OCI-M2 (cell line): Measurements from ENCODE around the gene CAMK2A.

Experiments used
- DNase-seq: peaks from one replicate; lab custom pipeline; 2025; ENCODE audit not compliant: unreplicated experiment; lab: John Stamatoyannopoulos, UW

Gene CAMK2A

DNA sequence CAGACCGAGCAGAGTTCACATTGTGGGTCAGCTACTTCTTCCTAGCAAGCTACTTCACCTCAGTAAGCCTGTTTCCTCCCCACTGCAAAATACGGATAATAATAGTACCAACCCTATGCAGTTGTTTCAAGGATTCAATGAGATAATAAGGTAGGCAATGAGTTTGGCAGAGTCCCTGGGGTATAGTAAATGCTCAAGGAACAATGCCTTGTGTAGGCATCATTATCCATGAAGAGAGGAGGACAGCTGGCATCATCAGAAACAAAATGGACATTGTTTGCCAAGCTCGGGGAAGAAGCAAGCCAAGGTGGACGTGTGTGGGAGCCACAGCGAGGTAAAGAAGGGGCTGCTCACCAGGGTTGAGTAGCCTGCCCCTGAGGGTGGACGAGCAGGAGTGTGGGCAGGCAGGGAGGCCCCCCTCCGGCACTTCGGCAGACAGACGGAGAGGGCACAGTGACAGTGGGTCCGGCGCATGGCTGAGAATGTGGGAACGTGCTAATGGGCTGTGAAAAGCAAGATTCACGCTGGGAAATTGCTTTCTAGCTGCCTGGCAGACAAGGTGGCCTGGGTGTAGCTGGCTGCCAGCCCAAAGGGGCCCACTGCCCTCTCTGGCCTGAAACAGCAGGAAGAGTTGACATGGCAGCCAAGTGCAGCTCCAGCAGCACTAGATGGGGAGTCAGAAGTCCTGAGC lies 10.1 kb downstream of the CAMK2A start:
- no peak for DNase-seq

DNA sequence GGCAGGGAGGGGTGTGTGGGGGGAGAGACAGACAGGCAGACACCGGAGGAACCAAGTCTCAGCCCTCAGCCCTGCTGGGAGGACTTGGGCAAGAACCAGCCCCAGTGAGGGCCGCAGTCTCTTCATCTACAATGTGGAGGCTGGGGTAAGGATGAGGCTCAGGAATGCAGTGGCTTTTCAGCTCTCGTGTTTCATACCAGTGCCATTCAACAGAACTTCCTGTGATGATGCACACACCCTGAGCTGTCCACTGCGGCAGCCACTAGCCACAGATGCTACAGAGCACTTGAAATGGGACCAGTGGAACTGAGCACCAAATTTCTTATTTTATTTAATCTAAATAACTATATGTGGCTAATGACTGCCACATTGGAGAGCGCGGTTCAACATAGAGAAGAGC lies 10.7 kb downstream of the CAMK2A start:
- DNase-seq = no peak

DNA sequence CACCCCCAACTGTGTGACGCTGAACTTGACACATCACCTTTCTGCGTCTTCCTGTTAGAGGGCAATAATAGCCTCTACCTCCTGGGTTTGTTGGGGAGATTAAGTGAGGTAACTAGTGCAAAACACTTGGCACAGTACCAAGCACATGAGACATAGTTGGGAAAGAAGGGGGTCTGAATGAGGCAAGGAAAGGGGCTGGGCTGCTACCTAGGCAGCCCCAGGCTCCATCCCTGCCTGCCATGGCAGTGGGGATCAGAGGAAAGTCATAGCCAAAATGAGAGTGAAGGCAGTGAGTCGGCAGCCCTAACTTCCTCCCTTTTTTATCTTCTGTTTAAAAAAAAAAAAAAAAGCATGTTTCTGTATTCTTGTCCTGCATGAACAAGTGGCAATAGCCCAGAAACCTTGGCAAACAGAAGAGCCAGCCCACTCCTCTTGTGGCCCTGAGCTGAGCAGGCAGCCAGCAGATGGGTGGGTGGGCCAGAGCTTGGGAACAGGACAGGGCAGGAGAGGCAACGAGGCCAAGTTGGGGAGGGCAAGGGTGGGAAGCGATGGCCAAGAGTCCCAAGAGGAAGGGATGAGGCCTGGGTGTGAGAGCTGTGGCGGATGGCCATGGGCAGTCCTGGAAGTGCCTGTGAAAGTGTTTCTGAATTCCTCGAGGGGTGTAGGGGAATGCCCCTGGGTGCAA lies 11.4 kb downstream of the CAMK2A start:
- no peak for DNase-seq

DNA sequence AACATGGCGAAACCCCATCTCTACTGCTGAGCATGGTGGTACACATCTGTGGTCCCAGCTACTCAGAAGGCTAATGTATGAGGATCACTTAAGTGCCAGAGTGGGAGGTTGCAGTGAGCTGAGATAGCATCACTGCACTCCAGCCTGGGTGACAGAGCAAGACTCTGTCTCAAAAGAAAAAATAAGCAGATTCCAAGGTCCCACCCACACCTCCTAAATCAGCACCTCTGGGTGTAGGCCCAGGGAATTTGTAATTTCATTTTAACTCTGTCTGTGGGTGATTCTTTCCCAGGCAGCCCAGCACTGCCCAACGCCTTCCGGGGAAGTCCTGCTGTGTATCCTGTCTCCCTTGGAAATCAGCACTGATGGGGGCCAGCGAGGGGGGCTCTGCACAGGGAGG lies 12.5 kb downstream of the CAMK2A start:
- DNase-seq = no peak

DNA sequence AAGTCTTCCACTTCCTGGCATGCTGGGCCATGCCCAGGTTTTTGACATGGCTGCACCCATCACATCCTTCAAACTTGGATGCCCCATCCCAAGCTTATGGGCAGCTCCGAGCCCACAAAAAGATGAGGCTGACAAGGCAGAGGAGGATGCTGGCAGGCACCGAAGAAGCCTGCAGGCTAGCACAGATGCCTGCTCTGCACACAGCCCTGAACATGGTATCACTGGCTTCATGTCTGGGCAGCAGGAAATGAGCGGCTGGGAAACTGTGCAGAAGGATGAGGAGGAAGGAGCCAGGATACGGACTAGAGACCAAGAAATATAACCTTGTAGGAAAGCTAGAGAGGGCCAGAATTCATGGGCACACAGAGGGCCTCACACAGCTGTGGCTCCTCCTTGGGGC lies 14.8 kb downstream of the CAMK2A start:
- no peak for DNase-seq

DNA sequence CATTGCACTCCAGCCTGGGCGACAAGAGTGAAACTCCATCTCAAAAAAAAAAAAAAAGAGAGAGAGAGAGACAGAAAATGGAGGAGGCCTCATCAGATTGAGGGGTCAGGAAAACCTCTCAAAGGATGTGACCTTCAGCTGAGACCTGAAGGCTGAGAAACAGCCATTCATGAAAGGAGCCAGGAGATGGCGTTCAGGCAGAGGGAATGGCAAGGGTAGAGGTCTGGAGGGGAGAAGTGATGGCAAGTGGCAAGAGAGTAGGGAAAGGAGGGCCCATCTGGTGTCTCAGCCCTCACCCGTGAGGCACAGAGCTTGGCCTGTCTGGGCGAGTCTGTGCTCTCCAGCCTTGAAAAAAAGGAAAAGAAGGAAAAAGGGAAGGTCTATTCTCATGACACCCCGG lies 17.0 kb downstream of the CAMK2A start:
- DNase-seq = no peak

DNA sequence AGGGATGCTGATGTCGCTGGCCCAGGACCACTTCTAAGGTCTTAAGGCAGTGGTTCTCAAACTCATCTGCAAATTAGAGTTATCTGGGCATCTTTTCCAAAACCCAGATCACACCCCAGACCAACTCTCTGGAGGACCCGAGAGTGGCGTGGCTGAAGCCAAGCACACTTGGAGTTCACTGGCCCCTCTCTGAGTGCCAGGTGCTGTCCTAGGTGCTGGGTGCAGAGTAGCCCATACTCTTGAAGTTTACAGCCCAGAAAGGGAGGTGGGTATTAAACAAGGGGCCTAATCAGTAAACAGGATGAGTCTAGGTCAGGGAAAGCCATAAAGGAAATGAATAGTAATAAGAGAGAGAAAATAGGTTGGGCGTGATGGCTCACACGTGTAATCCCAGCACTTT lies 17.6 kb downstream of the CAMK2A start:
- DNase-seq = no peak

DNA sequence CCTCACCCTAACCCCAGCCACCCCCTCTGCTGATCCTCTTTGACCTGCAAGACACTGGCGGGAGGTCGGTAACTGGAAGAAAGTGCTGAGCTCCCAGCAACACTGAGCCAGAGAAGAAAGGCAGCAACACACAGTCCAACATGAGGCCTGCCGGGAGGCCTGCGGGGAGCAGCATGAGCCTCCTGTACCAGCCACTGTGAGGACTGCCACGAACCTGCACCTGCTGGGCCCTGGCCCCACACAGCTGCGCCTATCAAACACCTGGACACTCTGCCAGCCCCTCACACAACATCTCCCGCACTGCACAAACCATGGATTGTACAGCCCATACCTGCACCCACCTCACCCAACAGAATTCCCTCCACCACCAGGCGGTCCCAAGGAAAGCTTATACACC lies 18.3 kb downstream of the CAMK2A start:
- DNase-seq = no peak

DNA sequence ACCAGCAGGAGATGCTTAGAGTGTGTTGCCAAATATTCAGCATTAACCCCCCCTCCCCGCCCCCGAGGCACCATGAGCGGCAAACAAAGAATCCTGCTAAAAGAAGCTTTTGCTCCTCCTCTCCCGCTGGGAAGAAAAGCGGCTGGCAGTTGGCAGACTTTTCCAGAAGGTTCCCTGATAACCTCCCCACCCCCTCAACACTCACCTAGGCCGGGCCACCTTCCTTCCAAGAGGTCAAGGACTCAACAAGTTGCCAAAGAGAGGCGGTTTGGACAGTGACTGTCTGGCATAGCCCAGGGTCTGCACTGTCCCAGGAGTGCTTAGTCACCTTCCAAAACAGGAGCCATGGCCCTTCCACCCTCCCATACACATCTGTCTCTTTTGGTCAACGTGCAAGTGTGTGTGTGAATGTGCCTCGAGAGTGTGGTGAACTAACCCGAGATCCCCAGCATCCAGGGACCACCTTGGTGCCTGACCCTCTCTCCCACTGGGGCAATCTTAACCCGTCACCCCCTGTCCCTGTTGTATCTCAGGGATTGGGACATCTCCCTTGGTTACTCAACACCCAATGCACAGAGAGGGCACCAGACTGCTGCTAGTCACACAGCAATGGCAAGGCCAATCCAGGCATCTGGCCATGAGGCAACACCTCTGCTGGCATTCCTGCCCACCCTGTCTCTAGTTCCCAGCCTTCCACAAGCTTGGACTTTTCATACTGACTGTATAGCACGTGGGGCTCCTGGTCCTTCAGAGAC lies 18.9 kb downstream of the CAMK2A start:
- DNase-seq = no peak

DNA sequence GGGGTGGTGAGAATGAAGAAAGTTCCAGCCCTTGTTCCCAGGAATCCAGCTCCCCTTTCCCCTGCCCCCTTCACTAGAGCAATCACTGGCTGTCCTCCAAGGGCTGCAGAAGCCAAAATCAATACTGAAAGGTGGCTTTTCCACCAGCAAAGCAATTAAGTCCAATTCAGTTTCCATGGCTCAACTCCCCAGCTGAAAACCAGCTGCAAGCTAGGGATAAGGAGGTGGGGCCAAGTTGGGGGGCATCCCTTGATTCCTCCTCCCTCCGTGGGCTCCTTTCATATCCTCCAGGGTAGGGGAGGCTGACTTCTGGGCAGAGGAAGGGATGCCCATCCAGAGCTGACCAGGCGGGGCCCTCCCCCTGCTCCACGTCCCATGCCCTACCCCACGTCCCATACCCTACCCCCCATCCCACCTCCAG lies 22.7 kb downstream of the CAMK2A start:
- DNase-seq = no peak

DNA sequence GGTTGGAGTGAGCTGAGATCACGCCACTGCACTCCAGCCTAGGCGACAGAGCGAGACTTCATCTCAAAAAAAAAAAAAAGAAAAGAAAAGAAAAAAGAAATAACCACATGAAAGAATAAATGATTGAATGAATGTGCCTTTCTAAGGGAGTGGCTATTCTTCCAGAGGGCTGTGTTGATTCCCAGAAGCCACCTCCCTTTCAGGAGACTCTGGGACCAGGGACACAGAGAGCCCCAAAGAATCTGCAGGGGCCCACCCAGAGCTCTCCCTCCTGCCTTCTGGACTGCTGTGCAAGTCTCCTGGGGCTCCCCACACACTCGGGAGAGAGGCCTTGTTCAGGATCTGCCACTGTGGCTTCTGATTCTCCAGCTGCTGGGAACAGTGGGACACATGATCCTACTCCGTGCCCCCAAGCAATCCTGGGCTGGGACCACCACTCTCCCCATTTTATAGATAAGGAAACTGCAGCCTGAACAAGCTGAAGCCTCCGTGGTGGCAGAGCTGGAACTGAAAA lies 23.6 kb downstream of the CAMK2A start:
- no peak for DNase-seq

DNA sequence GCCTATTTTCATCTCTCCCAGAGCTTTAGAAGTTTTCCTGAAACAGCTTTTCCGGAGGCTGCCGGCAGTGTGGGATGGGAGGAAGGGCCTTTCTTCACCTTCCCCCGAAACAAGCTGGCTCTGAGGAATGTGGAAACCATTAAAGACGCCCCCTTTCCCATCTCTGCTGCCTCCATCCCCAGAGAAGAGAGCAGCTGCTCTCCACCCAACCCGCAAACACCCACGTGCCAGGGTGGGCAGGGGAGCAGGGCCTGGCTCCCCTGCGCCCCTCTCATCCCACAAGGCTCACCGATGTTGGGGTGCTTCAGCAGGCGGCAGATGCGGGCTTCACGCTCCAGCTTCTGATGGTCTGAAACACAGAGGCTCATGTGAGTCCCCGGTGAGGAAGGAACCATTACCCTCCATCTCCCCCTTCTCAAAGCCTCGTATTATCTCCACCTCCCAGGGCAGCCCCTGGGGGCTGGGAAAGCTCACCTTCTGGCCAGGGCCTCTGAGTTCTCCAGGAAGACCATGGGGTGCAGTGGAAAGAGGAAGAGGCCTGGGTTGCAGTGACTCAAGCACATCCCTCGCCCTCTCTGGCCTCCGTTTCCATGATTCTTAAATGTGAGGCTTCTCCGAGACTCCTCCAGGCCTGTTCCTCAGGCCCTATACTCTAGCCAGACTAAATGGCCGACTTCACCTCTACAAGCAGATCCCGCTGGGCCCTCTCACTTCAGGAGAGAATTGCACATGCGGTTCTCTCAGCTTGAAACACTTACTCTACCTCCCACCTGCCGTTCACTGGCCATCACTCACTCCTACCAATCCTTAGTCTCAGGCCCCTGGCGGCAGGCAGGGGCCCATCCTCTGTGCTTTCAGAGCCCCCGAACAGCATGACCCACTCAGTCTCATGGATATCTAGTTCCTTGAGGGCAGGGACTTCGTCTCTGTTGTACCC lies 24.6 kb downstream of the CAMK2A start:
- no peak for DNase-seq

DNA sequence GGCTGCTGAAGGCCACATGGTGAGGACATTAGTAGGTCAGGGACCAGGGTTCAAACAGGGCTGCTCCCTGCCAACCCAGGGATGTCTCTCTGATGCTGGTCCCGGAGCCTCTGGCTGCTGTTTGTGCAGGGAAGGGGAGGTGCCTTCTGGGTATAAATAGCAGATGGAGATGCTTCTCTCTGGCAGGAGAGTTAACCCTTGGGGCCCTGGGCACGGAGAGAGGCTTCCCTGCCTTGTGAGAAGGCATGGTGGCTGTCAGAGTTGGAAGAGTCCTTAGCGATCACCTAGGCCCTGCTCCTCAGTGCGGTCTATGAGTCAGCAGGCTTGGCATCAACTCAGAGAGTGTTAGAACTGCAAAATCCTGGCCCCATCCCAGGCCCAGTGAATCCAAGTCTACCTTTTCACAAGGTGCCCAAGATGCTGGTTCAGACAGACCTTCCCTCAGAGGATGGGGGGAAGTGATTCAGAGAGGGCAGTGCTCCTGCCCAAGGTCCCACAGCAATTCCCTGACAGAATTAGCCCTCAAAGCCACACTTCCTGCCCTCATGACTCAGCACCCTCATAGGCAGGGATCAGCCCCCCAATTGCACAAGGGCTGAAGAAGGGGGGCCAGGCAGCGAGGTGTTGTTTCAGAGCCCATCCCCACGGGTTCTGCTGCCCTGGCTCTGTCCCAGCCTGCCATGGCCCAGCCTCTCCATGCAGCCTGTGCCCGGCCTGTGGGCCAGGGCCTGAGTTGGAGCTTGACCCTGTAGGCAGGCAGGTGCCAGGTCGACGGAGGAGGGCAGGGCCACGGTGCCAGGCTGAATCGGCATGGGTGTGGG lies 25.6 kb downstream of the CAMK2A start:
- DNase-seq = no peak

DNA sequence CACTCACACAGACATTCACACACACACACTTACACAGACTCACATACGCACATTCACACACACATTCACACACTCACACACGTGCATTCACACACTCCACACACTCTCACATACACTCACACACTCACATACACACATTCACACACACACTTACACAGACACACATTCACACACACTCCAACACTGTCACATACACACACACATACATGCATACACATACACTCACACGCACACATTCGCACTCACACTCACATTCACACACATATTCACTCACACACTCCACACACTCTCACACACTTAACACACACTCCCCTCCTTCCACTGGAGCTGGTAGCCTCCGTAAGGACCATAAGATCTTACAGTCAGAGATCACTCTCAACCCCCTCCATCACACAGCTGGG lies 26.2 kb downstream of the CAMK2A start:
- DNase-seq = no peak

DNA sequence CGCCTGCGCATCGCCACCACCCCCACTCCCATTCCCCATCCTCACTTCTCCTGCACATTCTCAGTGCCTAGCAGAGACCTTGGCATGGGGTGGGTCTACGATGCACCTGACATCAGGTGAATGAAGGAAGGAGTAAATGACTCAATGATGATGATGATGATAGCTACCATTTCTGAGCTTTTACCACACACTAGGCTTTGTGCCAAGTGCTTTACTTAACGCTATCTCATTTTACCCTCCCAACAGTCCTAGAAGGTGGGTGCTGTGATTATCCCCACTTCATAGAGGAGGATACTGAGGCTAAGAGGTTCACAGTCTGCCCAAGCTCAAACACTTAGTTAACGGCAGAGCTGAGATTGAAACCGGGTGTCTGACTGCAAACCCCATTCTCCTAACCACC lies 27.1 kb downstream of the CAMK2A start:
- no peak for DNase-seq

DNA sequence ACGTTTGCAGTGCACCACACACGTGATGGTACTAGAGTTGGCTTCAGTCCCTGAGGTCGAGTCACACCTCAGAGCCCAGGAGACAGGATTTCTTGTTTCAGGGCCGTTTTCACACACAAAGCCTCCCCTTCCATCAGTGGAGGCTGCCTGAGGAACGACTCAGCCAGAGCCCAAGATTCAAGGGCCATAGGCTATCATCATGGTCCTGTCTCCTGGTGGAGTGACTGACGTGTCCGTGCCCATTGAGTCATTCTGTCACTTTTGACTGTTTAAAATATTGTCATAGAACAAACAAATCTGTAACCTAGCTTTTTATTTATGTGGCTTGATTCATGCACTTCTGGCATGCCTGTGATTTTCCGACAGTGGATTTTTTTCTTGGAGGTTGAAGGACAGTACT lies 28.3 kb downstream of the CAMK2A start:
- no peak for DNase-seq

DNA sequence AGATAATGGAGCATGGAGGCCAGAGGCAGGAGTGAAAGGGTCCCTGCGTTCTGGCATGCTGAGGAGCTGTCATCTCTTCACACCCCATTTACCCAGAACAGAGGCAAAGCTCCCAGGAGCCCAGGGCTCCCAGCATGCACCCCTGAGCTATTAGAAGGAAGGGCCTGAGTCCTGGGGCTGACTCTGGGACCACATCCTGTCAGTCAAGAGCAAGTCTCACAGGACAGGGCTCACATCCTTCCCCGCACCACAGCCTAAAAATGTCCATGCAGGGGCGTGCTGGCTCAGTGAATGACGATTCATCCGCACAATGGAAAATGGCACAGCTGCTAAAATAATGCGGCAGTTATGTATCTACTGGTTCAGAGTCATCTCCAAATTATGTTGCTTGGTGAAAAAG lies 31.4 kb downstream of the CAMK2A start:
- no peak for DNase-seq

DNA sequence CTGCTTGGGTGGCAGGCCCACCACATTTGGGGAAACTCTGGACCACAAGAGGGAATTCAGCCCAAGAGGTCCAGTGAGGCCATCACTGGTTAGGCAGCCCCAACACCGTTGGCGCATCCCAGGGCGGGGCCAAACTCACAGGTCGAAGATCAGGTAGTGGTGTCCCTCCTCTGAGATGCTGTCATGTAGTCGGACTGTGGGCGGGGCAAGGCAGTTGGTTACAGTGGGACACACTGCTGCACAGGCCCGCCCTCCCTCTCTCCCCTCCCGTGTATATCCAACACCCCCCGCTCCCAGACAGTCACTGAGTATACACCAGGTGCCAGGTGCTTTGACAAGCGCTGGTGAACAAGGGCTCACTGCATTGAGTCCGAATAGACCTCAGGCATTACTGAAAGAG lies 32.1 kb downstream of the CAMK2A start:
- no peak for DNase-seq

DNA sequence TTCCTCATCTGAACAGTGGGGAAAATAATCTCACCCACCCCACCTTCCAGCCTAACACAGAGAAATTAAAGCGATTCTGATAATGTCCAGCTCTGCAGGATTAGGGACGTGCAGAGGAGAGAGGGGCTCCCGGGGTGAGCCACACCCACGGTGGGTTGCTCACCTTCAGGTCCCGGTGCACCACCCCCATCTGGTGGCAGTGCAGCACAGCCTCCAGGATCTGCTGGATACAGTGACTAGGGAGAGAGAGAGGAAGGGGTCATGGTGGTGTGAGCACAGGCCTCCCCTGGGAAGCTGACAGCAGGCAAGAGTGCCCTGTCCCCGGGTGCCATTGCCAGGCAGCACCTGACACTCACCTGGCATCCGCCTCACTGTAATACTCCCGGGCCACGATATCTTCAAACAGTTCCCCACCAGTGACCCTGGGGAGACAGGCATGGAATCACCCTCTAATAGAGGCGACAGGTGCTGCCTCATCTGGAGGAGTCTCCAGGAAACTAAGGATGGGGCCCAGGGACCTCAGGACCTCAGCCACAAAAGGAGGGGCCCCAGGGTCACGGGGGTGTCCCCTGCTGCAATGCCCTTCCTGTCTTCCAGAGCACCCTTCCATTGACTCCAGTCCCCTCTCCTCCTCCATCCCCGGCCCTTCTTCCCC lies 33.0 kb downstream of the CAMK2A start:
- no peak for DNase-seq
